T47D (cell line): ENCODE data around the gene CCL26.
"Not testable (repeated sequence)": the region's sequence is repeated elsewhere in the genome, so short reads cannot be mapped to it uniquely, and the experiment has no call there.

Source experiments
- DNase-seq, 2 experiments: peaks; one replicate each; pipeline versions ENCODE4 v3.0.0 to v3.0.0-alpha.2; 2011 to 2012; ENCODE audit warnings: low read depth in 1 of 2, low spot score in 1 of 2
- JUND ChIP-seq: IDR thresholded peaks from 2 replicates; pipeline ENCODE4 v1.6.1; 2012; ENCODE audit warnings: low read depth
- in situ Hi-C: cut with HindIII; loops from 2 replicates; pipeline ENCODE4 v1.10.0; 2016; ENCODE audit warnings: low sequenced_read_pairs, low pct_unique_long_range_greater_than_20kb

The CCL26 gene

DNA sequence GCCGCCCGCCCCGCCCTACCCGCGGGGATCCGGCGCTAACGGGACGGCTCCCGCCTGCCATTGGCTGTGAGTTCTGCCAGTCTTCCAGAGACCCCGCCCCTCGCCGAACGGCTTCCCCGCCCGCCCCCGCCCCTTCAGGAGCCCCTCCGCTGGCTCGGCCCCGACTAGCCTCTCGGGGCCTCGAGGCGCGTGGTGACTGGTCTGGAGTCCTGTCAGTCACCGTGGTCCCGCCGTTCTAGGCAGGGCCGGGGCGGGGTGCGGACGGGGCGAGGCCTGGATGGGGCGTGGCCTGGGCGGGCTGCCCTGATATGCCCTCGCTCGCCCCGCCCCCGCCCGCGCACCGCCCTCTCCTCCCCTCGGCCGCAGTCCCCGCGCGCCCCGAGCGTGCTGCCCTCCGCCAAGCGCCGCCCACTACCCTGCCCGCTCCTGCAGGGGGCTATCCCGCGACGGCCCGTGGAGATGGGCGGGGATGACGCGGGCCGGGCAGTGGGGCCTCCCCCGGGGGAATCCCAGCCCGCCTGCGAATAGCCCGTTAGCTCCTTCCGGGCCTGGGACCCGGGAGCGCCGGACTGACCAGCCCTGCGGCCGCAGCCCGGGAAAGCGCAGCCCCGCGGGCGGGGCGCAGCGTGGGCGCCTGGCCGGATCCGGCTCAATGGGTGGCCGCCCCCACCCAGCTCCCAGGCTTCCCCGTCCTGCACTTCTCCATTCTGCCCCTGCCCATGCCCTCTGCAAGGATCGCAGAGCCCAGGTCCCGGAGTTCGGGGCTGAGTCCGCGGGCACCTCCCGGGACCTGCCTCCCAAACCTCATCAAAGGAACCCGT lies 32.8 kb downstream of the CCL26 start:
- no peak for TF ChIP-seq JUND
- in situ Hi-C loops: no loop called here

DNA sequence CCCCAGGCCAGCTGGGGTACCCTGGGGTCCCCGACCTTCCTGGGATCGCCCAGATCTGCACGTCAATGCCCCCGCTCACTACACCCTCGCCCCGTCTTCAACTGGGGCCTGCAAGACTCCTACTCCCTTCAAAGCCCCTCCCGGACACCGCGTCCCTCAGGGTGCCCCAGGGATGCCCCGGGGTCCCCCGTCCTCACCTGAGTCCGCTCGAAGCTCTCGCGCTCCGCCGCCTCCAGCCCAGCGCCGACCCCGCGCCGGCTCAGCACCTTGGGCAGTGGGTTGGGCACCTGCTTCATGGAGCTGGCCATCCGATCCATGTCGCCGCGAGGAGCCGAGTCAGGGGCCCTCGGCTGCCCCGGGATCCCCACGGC lies 33.4 kb downstream of the CCL26 start, which contains the start of gene HIP1:
HIP1 (minus strand) TSS at position 338 of the 371 bp plus-strand sequence; CDS start at position 317, 21 bp downstream.
- DNase-seq: no peak
- TF ChIP-seq JUND: no peak
- in situ Hi-C loops: no loop called here

More for the DNA sequence above, 32.8 kb downstream of the CCL26 start:
- DNase-seq: peak; percentile 99

DNA sequence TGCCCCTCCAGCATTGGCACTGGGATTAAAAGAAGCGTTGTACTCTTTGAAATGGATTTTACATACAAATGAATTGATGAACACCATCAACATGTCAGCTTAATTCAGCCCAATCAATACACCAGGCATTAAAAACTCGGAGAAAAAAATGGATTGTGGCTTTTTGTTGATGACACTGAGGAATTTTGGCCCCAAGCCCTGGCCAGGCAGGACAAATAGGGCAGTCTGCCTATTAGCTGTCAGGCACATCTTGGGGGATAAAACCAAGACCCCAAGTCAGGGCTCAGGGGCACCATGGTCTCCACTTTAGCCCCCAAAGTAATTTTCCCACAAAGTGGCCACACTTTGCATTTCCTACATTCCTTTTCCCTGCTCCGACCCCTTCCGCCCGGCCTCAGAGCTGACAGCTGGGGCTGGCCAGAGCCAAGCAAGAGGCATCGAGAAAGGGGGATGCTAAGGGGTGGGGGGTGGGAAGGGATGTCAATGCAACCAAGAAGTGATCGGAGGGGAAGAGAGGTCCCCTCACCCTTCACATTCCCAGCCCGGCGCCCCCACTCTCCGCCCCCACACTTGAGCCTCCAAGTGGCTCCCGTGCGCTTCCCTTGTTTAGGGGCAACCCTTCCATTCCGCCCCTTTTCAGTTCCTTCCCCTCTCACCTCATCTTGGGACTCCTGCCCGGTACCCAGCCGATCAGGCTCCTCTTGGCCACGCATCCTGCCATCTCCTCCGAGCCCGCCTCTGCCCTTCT lies 34.0 kb downstream of the CCL26 start:
- in situ Hi-C loops: no loop called here
- no peak for DNase-seq
- no peak for TF ChIP-seq JUND

DNA sequence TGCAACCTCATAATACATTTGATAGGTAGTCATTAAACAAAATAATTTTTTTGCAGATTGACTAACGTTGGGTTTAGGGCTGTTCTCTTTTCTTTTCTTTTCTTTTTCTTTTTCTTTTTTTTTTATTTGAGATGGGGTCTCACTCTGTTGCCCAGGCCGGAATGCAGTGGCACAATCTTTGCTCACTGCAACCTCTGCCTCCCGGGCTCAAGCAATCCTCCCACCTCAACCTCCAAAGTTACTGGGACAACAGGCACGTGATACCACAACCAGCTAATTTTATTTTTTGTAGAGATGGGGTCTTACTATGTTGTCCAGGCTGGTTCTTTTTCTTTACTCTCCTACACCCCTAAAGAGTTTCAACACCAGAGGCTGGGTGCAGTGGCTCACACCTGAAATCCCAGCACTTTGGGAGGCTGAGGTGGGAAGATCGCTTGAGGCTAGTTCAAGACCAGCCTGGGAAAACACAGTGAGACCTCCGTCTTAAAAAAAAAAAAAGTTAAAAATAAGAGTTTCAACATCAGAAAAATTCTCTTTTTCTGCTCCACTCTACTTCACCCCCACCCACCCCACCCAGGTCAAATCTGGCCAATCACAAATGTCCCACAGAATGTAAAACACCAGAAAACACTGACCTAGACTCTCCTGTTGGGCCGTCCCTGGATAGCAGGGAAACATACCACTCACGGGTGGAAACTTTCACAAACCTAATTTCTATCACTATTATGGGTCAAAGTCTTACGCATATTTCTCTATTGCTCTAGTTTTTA lies 36.2 kb downstream of the CCL26 start:
- in situ Hi-C loops: no loop called here
- TF ChIP-seq JUND: no peak
- no peak for DNase-seq

DNA sequence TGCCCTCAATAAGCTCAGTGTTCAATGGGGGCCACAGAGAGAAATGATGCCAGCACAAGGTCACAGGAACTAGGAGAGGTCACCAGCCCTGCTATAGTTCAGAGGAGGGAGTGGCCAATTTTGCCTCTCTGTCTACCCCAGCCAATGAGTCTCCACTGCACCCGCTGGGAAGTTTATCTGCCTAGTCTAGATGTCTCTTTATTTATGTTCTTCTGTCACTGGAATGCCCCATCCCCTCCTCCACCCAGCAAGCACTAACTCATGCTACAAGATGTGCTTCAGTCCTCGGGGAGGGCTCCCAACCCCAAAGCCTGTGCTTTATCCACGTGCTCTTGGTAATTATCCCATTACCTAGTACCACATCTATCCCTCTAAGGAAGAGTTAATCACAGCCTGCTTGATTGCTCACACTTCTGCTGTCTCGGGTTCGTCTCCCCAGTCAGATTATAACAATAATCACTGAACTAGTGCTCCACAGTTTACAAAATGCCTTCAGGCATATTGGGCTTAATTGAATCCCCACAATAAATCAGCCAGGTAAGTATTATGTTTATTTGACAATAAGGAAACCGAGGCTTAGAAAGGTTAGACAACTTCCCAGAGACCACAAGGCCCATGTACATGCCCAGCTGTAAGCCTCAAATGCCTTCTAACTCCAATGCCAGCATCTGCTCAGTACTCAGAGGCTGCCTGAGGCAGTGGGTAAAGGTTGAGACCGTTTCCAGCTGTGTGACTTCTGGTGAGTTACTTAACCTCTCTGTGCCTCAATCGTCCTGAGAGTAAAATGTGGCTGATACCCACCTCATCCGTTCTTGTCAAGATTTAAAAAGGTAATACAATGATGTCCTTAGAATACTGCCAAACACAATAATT lies 37.2 kb downstream of the CCL26 start:
- no peak for TF ChIP-seq JUND
- no peak for DNase-seq
- in situ Hi-C loops: no loop called here

DNA sequence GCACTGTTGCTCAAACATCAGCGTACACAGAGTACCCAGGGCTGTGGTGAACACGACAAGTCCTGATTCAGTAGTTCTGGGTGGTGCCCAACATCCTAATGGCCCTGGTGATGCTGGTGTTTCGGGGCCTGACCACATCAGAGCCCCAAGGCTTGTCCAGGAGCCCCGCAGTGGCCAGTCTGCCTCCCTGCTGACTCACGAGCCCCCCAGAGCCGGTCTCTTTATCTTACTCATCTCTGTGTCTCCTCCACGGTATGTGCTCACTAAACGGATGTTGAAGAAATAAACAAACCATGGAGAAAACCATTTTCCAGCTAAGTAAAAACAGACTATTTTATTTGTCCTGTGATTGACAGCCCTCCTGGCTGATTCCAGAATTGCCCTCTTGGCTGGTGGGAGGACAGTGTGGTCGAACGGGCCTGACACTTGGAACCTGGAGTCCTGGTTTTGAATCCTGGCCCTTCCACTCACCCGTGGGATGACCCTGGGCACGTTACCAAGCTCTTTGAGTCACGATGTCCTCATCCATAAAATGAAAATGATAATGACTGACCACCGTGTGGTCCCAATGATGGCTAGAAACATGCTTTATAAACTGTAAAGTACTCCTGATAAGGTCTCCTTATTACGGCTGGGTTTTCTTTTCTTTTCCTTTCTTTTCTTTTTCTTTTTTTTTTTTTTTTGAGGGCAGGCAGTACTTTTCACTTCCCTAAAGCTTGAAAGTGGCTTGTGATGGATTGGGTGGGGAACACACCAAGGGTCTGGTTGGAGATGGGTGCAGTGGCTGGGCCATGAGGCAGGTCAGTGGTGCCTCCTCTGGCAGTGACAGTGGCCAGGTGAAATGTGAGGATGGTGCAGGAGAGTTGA lies 39.0 kb downstream of the CCL26 start:
- in situ Hi-C loops: no loop called here
- DNase-seq: no peak
- no peak for TF ChIP-seq JUND

DNA sequence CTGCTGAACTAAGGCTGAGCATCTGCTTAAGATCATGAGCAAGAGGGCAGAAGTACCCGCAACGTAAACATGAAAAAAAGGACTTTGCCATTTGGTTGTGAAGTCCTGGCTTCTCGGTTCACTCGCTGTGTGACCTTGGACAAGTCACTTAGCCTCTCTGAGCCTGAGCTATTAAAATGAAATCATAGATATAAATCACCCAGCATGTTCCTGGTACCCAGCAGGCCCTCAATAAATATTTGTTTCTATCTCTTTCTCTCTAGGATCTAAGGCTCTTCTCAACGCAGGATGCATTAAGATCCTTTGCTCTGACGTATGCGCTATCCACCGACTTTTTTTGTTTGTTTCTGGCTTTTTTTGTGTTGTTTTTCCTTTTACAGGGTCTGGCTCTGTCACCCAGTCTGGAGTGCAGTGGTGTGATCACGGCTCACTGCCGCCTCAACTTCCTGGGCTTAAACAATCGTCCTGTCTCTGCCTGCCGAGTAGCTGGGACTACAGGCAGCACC lies 39.9 kb downstream of the CCL26 start:
- DNase-seq: no peak
- in situ Hi-C loops: no loop called here
- no peak for TF ChIP-seq JUND

DNA sequence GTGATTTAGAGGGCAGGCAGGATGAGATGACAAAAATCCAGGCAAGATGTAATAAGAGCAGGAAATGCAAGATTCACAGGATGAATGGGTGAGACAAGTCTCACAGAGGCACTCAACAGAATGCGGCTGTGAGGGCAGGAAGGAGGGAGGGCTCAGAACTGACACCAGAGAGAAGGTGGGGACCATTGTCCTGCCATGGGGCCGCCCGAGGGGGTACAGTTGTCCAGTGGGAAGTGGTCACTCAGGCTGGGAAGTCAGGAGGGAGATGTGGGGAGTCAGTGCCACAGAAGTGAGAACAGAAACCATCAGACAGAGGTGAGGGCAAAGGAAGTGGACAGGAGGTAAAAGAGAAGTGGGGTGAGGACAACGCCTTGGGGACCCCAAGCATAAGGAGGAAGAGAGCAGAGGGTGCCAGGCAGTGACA lies 42.1 kb downstream of the CCL26 start:
- no peak for TF ChIP-seq JUND
- DNase-seq: no peak
- in situ Hi-C loops: no loop called here

DNA sequence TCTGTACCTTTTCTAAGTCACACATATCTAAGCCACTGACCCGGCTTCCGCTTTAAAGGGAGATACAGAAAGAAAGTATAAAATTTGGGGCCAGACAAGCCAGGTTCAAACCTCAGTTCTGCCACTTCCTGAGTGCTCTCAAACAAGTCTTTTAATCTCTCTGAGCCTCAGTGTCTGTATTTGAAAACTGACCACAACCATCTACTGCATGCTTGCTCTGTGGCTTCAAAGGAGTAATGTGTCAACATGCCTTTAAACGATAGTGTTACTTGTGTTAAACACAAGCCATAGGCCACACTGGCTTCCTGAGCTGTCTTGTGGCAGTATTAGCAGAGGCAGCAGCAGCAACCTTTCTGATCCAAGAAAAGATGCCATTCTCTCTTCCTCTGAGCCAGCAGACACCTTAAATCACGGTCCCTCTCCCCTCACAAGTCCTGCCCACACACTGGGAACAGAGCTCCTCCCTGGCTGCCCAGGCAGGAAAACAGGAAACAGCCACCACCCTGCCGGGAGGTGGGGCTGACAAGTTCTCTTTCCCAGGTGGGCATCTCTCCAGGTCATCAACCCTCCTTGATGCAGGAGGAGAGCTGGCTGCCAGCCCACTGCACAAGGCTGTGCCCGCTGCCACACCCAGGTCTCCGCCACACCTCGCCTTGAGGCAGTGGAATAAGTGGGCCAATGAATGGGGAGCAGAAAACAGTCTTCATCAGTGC lies 44.0 kb downstream of the CCL26 start:
- peak in 1 of 2 experiments; percentile 54 for DNase-seq
- in situ Hi-C loops: no loop called here
- no peak for TF ChIP-seq JUND

DNA sequence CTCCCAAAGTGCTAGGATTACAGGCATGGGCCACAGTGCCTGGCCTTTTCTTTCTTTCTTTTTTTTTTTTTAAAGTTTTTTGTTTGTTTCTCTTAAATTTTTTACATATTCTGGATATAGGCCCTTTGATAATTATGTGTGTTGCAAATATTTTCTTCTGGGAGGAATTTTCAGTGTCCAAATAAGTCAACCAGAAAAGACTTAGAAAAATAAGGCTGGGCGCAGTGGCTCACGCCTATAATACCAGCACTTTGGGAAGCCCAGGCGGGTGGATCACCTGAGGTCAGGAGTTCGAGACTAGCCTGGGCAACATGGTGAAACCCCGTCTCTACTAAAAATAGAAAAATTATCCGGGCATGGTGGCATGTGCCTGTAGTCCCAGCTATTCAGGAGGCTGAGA lies 44.7 kb downstream of the CCL26 start:
- in situ Hi-C loops, DNase-seq: not testable (repeated sequence)
